Mesothelial cell of epicardium (in vitro differentiated cells): ENCODE measurements around the gene UBFD1. TPM values are rescaled to one million over a fixed set of nuclear protein-coding genes. Genes with fewer than 3 reads are reported as not detected.
"Not testable (repeated sequence)": the region's sequence is repeated elsewhere in the genome, so short reads cannot be mapped to it uniquely, and the experiment has no call there.

Experiments used
- DNase-seq, 2 experiments: peaks; one replicate each; pipeline ENCODE4 v3.0.0; 2021; ENCODE audit warnings: low spot score in 2 of 2; ENCODE audit not compliant: unreplicated experiment in 2 of 2
- H3K27ac Mint-ChIP-seq: 2 replicates; pipeline ENCODE4 v1.8.0; 2021; ENCODE audit warnings: mixed read lengths
- H3K27me3 Mint-ChIP-seq: 2 replicates; pipeline ENCODE4 v1.8.0; 2021; ENCODE audit warnings: low read depth, mixed read lengths
- H3K36me3 Mint-ChIP-seq: 2 replicates; pipeline ENCODE4 v1.8.0; 2021; ENCODE audit warnings: mixed read lengths
- H3K4me1 Mint-ChIP-seq: 2 replicates; pipeline ENCODE4 v1.8.0; 2021; ENCODE audit warnings: mixed read lengths
- H3K4me3 Mint-ChIP-seq: 2 replicates; pipeline ENCODE4 v1.8.0; 2021; ENCODE audit warnings: mild to moderate bottlenecking, moderate library complexity, mixed read lengths
- H3K9me3 Mint-ChIP-seq: 2 replicates; pipeline ENCODE4 v1.8.0; 2021; ENCODE audit warnings: mixed read lengths
- CTCF ChIP-seq: fragments of 200-600 bp; sonication (generic); IDR thresholded peaks from one replicate; pipeline ENCODE4 v1.5.0; 2021; ENCODE audit warnings: antibody characterized with exemption; ENCODE audit not compliant: unreplicated experiment
- total RNA-seq: library from RNA; stranded (reverse); gene quantifications from 3 replicates; pipeline ENCODE4 v1.2.1, GENCODE V29; 2021

Gene UBFD1
- total RNA-seq, 1 donor from 2014 or later = 114 TPM

- Mint-ChIP-seq H3K36me3 (peaks cover 13% of the 10 kb centered on the region), H3K4me3 (peak overlapping the region; percentile 37), H3K9me3 (no peaks in the 10 kb centered on the region), H3K4me1 (peaks cover 9% of the 10 kb centered on the region), H3K27ac (peak overlapping the region; percentile 40), H3K27me3 (no peaks in the 10 kb centered on the region)
- TF ChIP-seq CTCF = no peak
- no peak for DNase-seq
Measured at GRCh38 chr16:23597003-23597756, 39.7 kb downstream of the UBFD1 start.

- no peak for TF ChIP-seq CTCF
- no peak overlapping the region for H3K27ac Mint-ChIP-seq
- no peaks in the 10 kb centered on the region for H3K9me3 Mint-ChIP-seq
- H3K27me3 Mint-ChIP-seq = no peaks in the 10 kb centered on the region
- no peak overlapping the region for H3K4me3 Mint-ChIP-seq
- H3K4me1 Mint-ChIP-seq = no peaks in the 10 kb centered on the region
- DNase-seq = no peak
- H3K36me3 Mint-ChIP-seq = peaks cover 5% of the 10 kb centered on the region
Measured at GRCh38 chr16:23607726-23608125, 50.2 kb downstream of the UBFD1 start.

- DNase-seq = no peak
- Mint-ChIP-seq H3K27ac (no peak overlapping the region), H3K4me1 (no peaks in the 10 kb centered on the region), H3K9me3 (no peaks in the 10 kb centered on the region), H3K36me3 (peaks cover 5% of the 10 kb centered on the region), H3K4me3 (no peak overlapping the region), H3K27me3 (no peaks in the 10 kb centered on the region)
- no peak for TF ChIP-seq CTCF
Measured at GRCh38 chr16:23608194-23608593, 50.7 kb downstream of the UBFD1 start.

- Mint-ChIP-seq H3K4me3 (no peak overlapping the region), H3K4me1 (no peaks in the 10 kb centered on the region), H3K36me3 (peaks cover 8% of the 10 kb centered on the region), H3K9me3 (no peaks in the 10 kb centered on the region), H3K27me3 (no peaks in the 10 kb centered on the region), H3K27ac (no peak overlapping the region)
- TF ChIP-seq CTCF = no peak
- DNase-seq = no peak
Measured at GRCh38 chr16:23609929-23610328, 52.4 kb downstream of the UBFD1 start.

GRCh38 chr16:23610905-23611304 is 53.4 kb downstream of the UBFD1 start:
- DNase-seq, H3K9me3 Mint-ChIP-seq, H3K27me3 Mint-ChIP-seq, H3K4me1 Mint-ChIP-seq, H3K4me3 Mint-ChIP-seq, H3K27ac Mint-ChIP-seq: not testable (repeated sequence)
- H3K36me3 Mint-ChIP-seq = peaks cover 12% of the 10 kb centered on the region

- H3K36me3 Mint-ChIP-seq = peaks cover 17% of the 10 kb centered on the region
- H3K27ac Mint-ChIP-seq = no peak overlapping the region
- no peak overlapping the region for H3K4me3 Mint-ChIP-seq
- TF ChIP-seq CTCF = no peak
- no peaks in the 10 kb centered on the region for H3K4me1 Mint-ChIP-seq
- no peaks in the 10 kb centered on the region for H3K27me3 Mint-ChIP-seq
- no peaks in the 10 kb centered on the region for H3K9me3 Mint-ChIP-seq
- no peak for DNase-seq
Measured at GRCh38 chr16:23611936-23612335, 54.4 kb downstream of the UBFD1 start.
